CD4-positive, alpha-beta T cell treated with Interleukin-15 for 1 hour (primary cell): ENCODE measurements around the gene EIF1AD.
A peak's percentile ranks its signal among the peaks of the same experiment; 100 is the strongest.
"Not testable (repeated sequence)": the region's sequence is repeated elsewhere in the genome, so short reads cannot be mapped to it uniquely, and the experiment has no call there.

ENCODE experiments used
- DNase-seq: peaks from one replicate; pipeline ENCODE4 v3.0.0-alpha.2; 2020

The EIF1AD gene

GRCh38 chr11:65965986-65966762 lies 35.8 kb downstream of the EIF1AD start:
- no peak for DNase-seq

- no peak for DNase-seq
These were observed 37.1 kb downstream of the EIF1AD start for GRCh38 chr11:65964906-65965305.

GRCh38 chr11:65962141-65962564 lies 39.8 kb downstream of the EIF1AD start:
- DNase-seq = no peak

GRCh38 chr11:65961267-65962140 lies 40.5 kb downstream of the EIF1AD start, which contains the start of gene SART1:
TSS of gene SART1 (plus strand) at chr11:65961734. CDS start at chr11:65961781, 47 bp downstream.
- peak; percentile 98 for DNase-seq

GRCh38 chr11:65960824-65961266 lies 41.1 kb downstream of the EIF1AD start:
- no peak for DNase-seq

GRCh38 chr11:65958774-65959420 lies 43.1 kb downstream of the EIF1AD start:
- no peak for DNase-seq

GRCh38 chr11:65958291-65958690 lies 43.7 kb downstream of the EIF1AD start:
- DNase-seq = no peak

- DNase-seq = no peak
These were observed 47.2 kb downstream of the EIF1AD start for GRCh38 chr11:65954771-65955170.

- DNase-seq = no peak
These were observed 48.5 kb downstream of the EIF1AD start for GRCh38 chr11:65953471-65953870.

GRCh38 chr11:65952052-65952521 lies 49.9 kb downstream of the EIF1AD start:
- no peak for DNase-seq

GRCh38 chr11:65951641-65952040 lies 50.3 kb downstream of the EIF1AD start:
- not testable (repeated sequence) for DNase-seq

- not testable (repeated sequence) for DNase-seq
These were observed 51.2 kb downstream of the EIF1AD start for GRCh38 chr11:65950711-65951110.

- no peak for DNase-seq
These were observed 54.3 kb downstream of the EIF1AD start for GRCh38 chr11:65947603-65948125.

GRCh38 chr11:65947133-65947532 lies 54.8 kb downstream of the EIF1AD start:
- DNase-seq = no peak

- no peak for DNase-seq
These were observed 55.3 kb downstream of the EIF1AD start for GRCh38 chr11:65946655-65947054.
